ENCODE results near the gene LYST.

LYST gene

DNA sequence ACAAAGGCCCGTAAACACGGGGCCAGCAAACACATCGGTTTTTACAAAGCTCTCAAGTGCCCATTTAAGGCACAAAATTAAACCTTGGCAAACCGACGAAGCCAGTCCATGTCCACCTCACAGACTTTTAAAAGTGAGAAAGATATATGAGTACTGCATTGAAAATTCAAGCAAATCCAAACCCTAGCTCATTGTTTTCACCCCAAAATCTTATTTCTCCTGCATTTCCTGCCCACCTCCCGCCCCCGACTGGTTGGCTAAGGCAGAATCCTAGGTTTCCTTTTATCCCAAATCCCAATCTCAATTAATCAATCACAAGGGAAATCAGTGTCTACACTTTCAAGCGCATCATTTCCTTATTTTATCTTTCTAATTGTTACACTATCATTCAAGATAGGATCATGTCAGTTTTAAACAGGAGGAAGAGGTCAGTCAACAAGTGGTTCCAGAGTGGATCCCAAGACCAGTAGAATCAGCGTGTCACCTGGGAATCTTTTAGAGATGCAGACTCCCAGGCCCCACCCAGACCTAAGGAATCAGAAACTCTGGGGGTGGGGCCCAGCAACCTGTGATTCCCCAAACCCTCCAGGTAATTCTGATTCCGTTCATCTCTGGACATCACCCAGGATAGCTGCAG lies 215.4 kb downstream of the LYST start:
- no CpG with 5 or more reads among the region's 10 CpGs for WGBS (ENCODE audit: extremely low coverage, insufficient coverage, insufficient read length)
- Histone ChIP-seq H3K79me2 (ENCODE audit: control insufficient read depth, insufficient read depth, low read length, poor library complexity) (no peaks in the 10 kb centered on the region), H2AK5ac (ENCODE audit: low read length) (no peak overlapping the region), H3K36me3 (ENCODE audit: control insufficient read depth in 1 of 2, insufficient read depth in 2 of 2, low read length in 2 of 2) (no peaks in the 10 kb centered on the region), H3K4ac (ENCODE audit: low read depth, low read length) (no peak overlapping the region), H3K27ac (ENCODE audit: low read depth, low read length) (no peak overlapping the region), H4K12ac (ENCODE audit: low read depth, low read length) (no peak overlapping the region), H4K8ac (ENCODE audit: low read depth, low read length) (no peak overlapping the region), H3K4me2 (ENCODE audit: low read length) (peak overlapping the region; percentile 98), H4K91ac (ENCODE audit: low read depth, low read length) (no peak overlapping the region), H3K79me1 (ENCODE audit: low read length) (peaks cover 2% of the 10 kb centered on the region), H3K9ac (ENCODE audit: low read length) (no peak overlapping the region), H3K9me3 (ENCODE audit: insufficient read depth, low read depth, low read length) (no peaks in the 10 kb centered on the region), H3K23ac (ENCODE audit: low read length) (no peak overlapping the region), H2AFZ (ENCODE audit: insufficient read depth, low read length, poor library complexity) (peak overlapping the region; percentile 55), H3K18ac (ENCODE audit: low read length) (no peak overlapping the region), H2BK5ac (ENCODE audit: low read depth, low read length, poor library complexity) (no peak overlapping the region), H3K27me3 (ENCODE audit: insufficient read depth, low read length) (peaks cover 23% of the 10 kb centered on the region), H3K4me3 (ENCODE audit: low read depth, low read length) (no peak overlapping the region), H3K4me1 (ENCODE audit: control insufficient read depth in 1 of 2, insufficient read depth in 2 of 2, low read length in 2 of 2) (peaks cover 5 to 13% of the 10 kb centered on the region in 2 experiments), H2BK12ac (ENCODE audit: low read length) (no peak overlapping the region), H3K14ac (ENCODE audit: low read length) (no peak overlapping the region), H2BK120ac (ENCODE audit: insufficient read depth, low read length, poor library complexity) (no peak overlapping the region)
- no peak for DNase-seq

- H3K23ac ChIP-seq (ENCODE audit: low read length), result no peak overlapping the region
These were observed 216.2 kb downstream of the LYST start for GRCh38 chr1:235650341-235651169.

GRCh38 chr1:235649368-235650163 lies 217.1 kb downstream of the LYST start, which contains the start of gene GNG4:
TSS of gene GNG4 (minus strand) at chr1:235649784. CDS start at chr1:235583838, 65,946 bp downstream.
- Histone ChIP-seq H4K8ac (ENCODE audit: low read depth, low read length) (no peak within 1 kb of the TSS), H2BK5ac (ENCODE audit: low read depth, low read length, poor library complexity) (no peak within 1 kb of the TSS), H3K27me3 (ENCODE audit: insufficient read depth, low read length) (peaks cover 23% of the 10 kb centered on the region), H3K79me2 (ENCODE audit: control insufficient read depth, insufficient read depth, low read length, poor library complexity) (no peaks in the 10 kb centered on the region), H3K4me3 (ENCODE audit: low read depth, low read length) (peak within 1 kb of the TSS; percentile 86), H3K4me2 (ENCODE audit: low read length) (peak within 1 kb of the TSS; percentile 99), H3K14ac (ENCODE audit: low read length) (no peak within 1 kb of the TSS), H2BK12ac (ENCODE audit: low read length) (no peak within 1 kb of the TSS), H2BK120ac (ENCODE audit: insufficient read depth, low read length, poor library complexity) (peak within 1 kb of the TSS; percentile 82), H3K27ac (ENCODE audit: low read depth, low read length) (no peak within 1 kb of the TSS), H3K4ac (ENCODE audit: low read depth, low read length) (no peak within 1 kb of the TSS), H2AFZ (ENCODE audit: insufficient read depth, low read length, poor library complexity) (peak within 1 kb of the TSS; percentile 91), H2AK5ac (ENCODE audit: low read length) (no peak within 1 kb of the TSS), H3K4me1 (ENCODE audit: control insufficient read depth in 1 of 2, insufficient read depth in 2 of 2, low read length in 2 of 2) (peaks cover 5 to 13% of the 10 kb centered on the region in 2 experiments), H3K9ac (ENCODE audit: low read length) (peak within 1 kb of the TSS; percentile 5), H3K18ac (ENCODE audit: low read length) (no peak within 1 kb of the TSS), H3K79me1 (ENCODE audit: low read length) (peaks cover 2% of the 10 kb centered on the region), H3K9me3 (ENCODE audit: insufficient read depth, low read depth, low read length) (no peaks in the 10 kb centered on the region), H3K23ac (ENCODE audit: low read length) (no peak within 1 kb of the TSS), H4K12ac (ENCODE audit: low read depth, low read length) (no peak within 1 kb of the TSS), H3K36me3 (ENCODE audit: control insufficient read depth in 1 of 2, insufficient read depth in 2 of 2, low read length in 2 of 2) (no peaks in the 10 kb centered on the region), H4K91ac (ENCODE audit: low read depth, low read length) (no peak within 1 kb of the TSS)
- peak in 1 of 2 donors; percentile 30 for DNase-seq
- no CpG with 5 or more reads among the region's 111 CpGs for WGBS (ENCODE audit: extremely low coverage, insufficient coverage, insufficient read length)

More at GRCh38 chr1:235650341-235651169, 216.2 kb downstream of the LYST start:
- no peak overlapping the region for H2BK5ac ChIP-seq (ENCODE audit: low read depth, low read length, poor library complexity)
- H3K27me3 ChIP-seq (ENCODE audit: insufficient read depth, low read length), result peaks cover 23% of the 10 kb centered on the region
- H3K18ac ChIP-seq (ENCODE audit: low read length), result no peak overlapping the region
- no peak overlapping the region for H4K12ac ChIP-seq (ENCODE audit: low read depth, low read length)
- peak overlapping the region; percentile 98 for H3K4me2 ChIP-seq (ENCODE audit: low read length)
- peak overlapping the region; percentile 5 for H3K9ac ChIP-seq (ENCODE audit: low read length)
- no peak overlapping the region for H3K14ac ChIP-seq (ENCODE audit: low read length)
- H2AFZ ChIP-seq (ENCODE audit: insufficient read depth, low read length, poor library complexity), result peak overlapping the region; percentile 55
- no peaks in the 10 kb centered on the region for H3K36me3 ChIP-seq (ENCODE audit: control insufficient read depth in 1 of 2, insufficient read depth in 2 of 2, low read length in 2 of 2)
- no peak overlapping the region for H4K8ac ChIP-seq (ENCODE audit: low read depth, low read length)
- peak in 1 of 2 donors; percentile 47 for DNase-seq
- no peak overlapping the region for H2AK5ac ChIP-seq (ENCODE audit: low read length)
- no peaks in the 10 kb centered on the region for H3K79me2 ChIP-seq (ENCODE audit: control insufficient read depth, insufficient read depth, low read length, poor library complexity)
- no peak overlapping the region for H2BK12ac ChIP-seq (ENCODE audit: low read length)
- H3K4me1 ChIP-seq (ENCODE audit: control insufficient read depth in 1 of 2, insufficient read depth in 2 of 2, low read length in 2 of 2), result peaks cover 5 to 13% of the 10 kb centered on the region in 2 experiments
- peak overlapping the region; percentile 82 for H2BK120ac ChIP-seq (ENCODE audit: insufficient read depth, low read length, poor library complexity)
- H4K91ac ChIP-seq (ENCODE audit: low read depth, low read length), result no peak overlapping the region
- peaks cover 2% of the 10 kb centered on the region for H3K79me1 ChIP-seq (ENCODE audit: low read length)
- no peak overlapping the region for H3K27ac ChIP-seq (ENCODE audit: low read depth, low read length)
- no CpG with 5 or more reads among the region's 71 CpGs for WGBS (ENCODE audit: extremely low coverage, insufficient coverage, insufficient read length)
- peak overlapping the region; percentile 78 for H3K4me3 ChIP-seq (ENCODE audit: low read depth, low read length)
- no peaks in the 10 kb centered on the region for H3K9me3 ChIP-seq (ENCODE audit: insufficient read depth, low read depth, low read length)
- H3K4ac ChIP-seq (ENCODE audit: low read depth, low read length), result no peak overlapping the region

GRCh38 chr1:235648954-235649367 lies 217.7 kb downstream of the LYST start:
- Histone ChIP-seq H3K4ac (ENCODE audit: low read depth, low read length) (no peak overlapping the region), H3K79me2 (ENCODE audit: control insufficient read depth, insufficient read depth, low read length, poor library complexity) (no peaks in the 10 kb centered on the region), H3K27me3 (ENCODE audit: insufficient read depth, low read length) (peaks cover 23% of the 10 kb centered on the region), H2BK120ac (ENCODE audit: insufficient read depth, low read length, poor library complexity) (no peak overlapping the region), H3K9me3 (ENCODE audit: insufficient read depth, low read depth, low read length) (peaks cover 2% of the 10 kb centered on the region), H3K27ac (ENCODE audit: low read depth, low read length) (no peak overlapping the region), H3K79me1 (ENCODE audit: low read length) (peaks cover 2% of the 10 kb centered on the region), H3K23ac (ENCODE audit: low read length) (no peak overlapping the region), H3K18ac (ENCODE audit: low read length) (no peak overlapping the region), H2BK5ac (ENCODE audit: low read depth, low read length, poor library complexity) (no peak overlapping the region), H3K14ac (ENCODE audit: low read length) (no peak overlapping the region), H4K91ac (ENCODE audit: low read depth, low read length) (no peak overlapping the region), H4K8ac (ENCODE audit: low read depth, low read length) (no peak overlapping the region), H3K36me3 (ENCODE audit: control insufficient read depth in 1 of 2, insufficient read depth in 2 of 2, low read length in 2 of 2) (no peaks in the 10 kb centered on the region), H4K12ac (ENCODE audit: low read depth, low read length) (no peak overlapping the region), H3K4me2 (ENCODE audit: low read length) (peak overlapping the region; percentile 99), H2BK12ac (ENCODE audit: low read length) (no peak overlapping the region), H2AK5ac (ENCODE audit: low read length) (no peak overlapping the region), H3K4me1 (ENCODE audit: control insufficient read depth in 1 of 2, insufficient read depth in 2 of 2, low read length in 2 of 2) (peaks cover 5 to 13% of the 10 kb centered on the region in 2 experiments), H3K4me3 (ENCODE audit: low read depth, low read length) (peak overlapping the region; percentile 86), H3K9ac (ENCODE audit: low read length) (no peak overlapping the region), H2AFZ (ENCODE audit: insufficient read depth, low read length, poor library complexity) (no peak overlapping the region)
- DNase-seq, result peak; percentile 32 to 60
- WGBS (ENCODE audit: extremely low coverage, insufficient coverage, insufficient read length), result no CpG with 5 or more reads among the region's 30 CpGs

All from trophoblast cell (in vitro differentiated cells and primary cell).